SK-N-SH (cell line): ENCODE results near the gene SLC22A5.

Experiments
- CTCF ChIP-seq: fragments of 200-600 bp; sonication (generic); IDR thresholded peaks from 2 replicates; pipeline ENCODE4 v1.6.1; 2017; ENCODE audit warnings: antibody characterized with exemption, mild to moderate bottlenecking, moderate library complexity
- EP300 ChIP-seq, 2 experiments: IDR thresholded peaks; 2 replicates each; pipeline versions ENCODE4 v1.4.0 to v1.6.1; 2012; ENCODE audit warnings: borderline replicate concordance in 1 of 2, low read depth in 1 of 2, low read length in 1 of 2
- FOXM1 ChIP-seq: IDR thresholded peaks from 2 replicates; pipeline ENCODE4 v1.4.0; 2012; ENCODE audit warnings: low read depth, mild to moderate bottlenecking
- JUND ChIP-seq: IDR thresholded peaks from 2 replicates; pipeline ENCODE4 v1.4.0; 2012
- MXI1 ChIP-seq: IDR thresholded peaks from 2 replicates; pipeline ENCODE4 v1.6.1; 2012; ENCODE audit warnings: mild to moderate bottlenecking, low read depth, low read length, improper control_type of control experiment
- NRF1 ChIP-seq: IDR thresholded peaks from 2 replicates; pipeline ENCODE4 v1.6.1; 2012; ENCODE audit warnings: low read depth, mild to moderate bottlenecking, low read length
- POLR2AphosphoS5 ChIP-seq: IDR thresholded peaks from 2 replicates; pipeline ENCODE4 v1.6.1; 2012; ENCODE audit warnings: low read depth, low read length
- RAD21 ChIP-seq: IDR thresholded peaks from 2 replicates; pipeline ENCODE4 v1.6.1; 2012; ENCODE audit warnings: mild to moderate bottlenecking, low read length
- REST ChIP-seq: IDR thresholded peaks from 2 replicates; pipeline ENCODE4 v1.6.1; 2012; ENCODE audit warnings: mild to moderate bottlenecking, low read depth, low read length, moderate library complexity
- SMC3 ChIP-seq: IDR thresholded peaks from 2 replicates; pipeline ENCODE4 v1.6.1; 2012; ENCODE audit warnings: low read depth, low read length, improper control_type of control experiment
- TAF1 ChIP-seq: IDR thresholded peaks from 2 replicates; pipeline ENCODE4 v1.6.1; 2012; ENCODE audit warnings: low read depth, mild to moderate bottlenecking, low read length, moderate library complexity, borderline replicate concordance
- YY1 ChIP-seq: IDR thresholded peaks from 2 replicates; pipeline ENCODE4 v1.4.0; 2012; ENCODE audit warnings: low read depth, mild to moderate bottlenecking
- TF ChIP-seq, protein P1 (sequence below): IDR thresholded peaks from 2 replicates; pipeline ENCODE4 v1.4.0; 2012; ENCODE audit warnings: low read depth, borderline replicate concordance
- TF ChIP-seq, protein P2 (sequence below): fragments of 150-350 bp; IDR thresholded peaks from 2 replicates; pipeline ENCODE4 v1.6.1; 2017; ENCODE audit warnings: antibody characterized with exemption, low read length, low read depth, borderline replicate concordance

DNA sequence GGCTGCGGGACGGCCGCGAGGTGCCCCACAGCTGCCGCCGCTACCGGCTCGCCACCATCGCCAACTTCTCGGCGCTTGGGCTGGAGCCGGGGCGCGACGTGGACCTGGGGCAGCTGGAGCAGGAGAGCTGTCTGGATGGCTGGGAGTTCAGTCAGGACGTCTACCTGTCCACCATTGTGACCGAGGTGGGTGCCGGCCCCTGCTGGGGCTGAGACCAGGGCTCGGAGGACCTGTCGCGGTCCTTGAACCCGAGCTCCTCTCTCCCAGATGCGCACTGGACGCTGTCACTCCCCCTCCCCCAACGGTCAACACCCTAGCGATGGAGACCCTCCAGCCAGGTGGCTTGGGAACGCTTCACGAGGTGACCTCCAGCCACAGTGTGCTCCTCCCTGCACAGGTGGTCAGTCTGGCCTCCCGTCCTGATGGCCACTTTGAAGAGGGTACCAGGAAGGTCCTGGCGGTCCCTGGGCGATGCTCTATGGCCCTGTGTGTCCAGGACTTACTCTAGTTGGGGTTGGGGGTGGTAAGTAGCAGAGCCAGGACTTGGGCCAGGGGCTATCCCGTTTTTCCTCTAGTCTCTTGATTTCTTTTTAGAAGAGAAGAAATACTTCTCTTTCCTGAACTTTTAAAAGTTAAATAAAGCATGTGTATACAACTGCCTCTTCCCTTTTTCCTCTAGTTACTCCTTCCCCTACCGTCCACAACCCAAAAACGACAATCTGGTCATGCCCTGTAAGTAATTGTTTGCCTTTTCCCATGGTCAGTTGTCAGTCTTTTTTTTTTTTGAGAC, 866 bp downstream of the SLC22A5 start:
- TF ChIP-seq JUND (no peak), EP300 (IDR thresholded peaks at IDR 0.05; ENCODE audit: borderline replicate concordance in 1 of 2, low read depth in 1 of 2, low read length in 1 of 2) (no peak), SMC3 (no peak), POLR2AphosphoS5 (no peak), MXI1 (no peak), CTCF (no peak), YY1 (no peak), RAD21 (no peak), NRF1 (no peak), TAF1 (no peak), REST (no peak), FOXM1 (no peak)
- TF ChIP-seq, protein P1, sequence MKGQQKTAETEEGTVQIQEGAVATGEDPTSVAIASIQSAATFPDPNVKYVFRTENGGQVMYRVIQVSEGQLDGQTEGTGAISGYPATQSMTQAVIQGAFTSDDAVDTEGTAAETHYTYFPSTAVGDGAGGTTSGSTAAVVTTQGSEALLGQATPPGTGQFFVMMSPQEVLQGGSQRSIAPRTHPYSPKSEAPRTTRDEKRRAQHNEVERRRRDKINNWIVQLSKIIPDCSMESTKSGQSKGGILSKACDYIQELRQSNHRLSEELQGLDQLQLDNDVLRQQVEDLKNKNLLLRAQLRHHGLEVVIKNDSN = no peak
- TF ChIP-seq, protein P2, sequence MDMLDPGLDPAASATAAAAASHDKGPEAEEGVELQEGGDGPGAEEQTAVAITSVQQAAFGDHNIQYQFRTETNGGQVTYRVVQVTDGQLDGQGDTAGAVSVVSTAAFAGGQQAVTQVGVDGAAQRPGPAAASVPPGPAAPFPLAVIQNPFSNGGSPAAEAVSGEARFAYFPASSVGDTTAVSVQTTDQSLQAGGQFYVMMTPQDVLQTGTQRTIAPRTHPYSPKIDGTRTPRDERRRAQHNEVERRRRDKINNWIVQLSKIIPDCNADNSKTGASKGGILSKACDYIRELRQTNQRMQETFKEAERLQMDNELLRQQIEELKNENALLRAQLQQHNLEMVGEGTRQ = no peak
